Aorta (tissue), 5 donors: ENCODE results near the gene RIPOR3. TPM values are rescaled to one million over a fixed set of nuclear protein-coding genes. Genes with fewer than 3 reads are reported as not detected.
A peak's percentile ranks its signal among the peaks of the same experiment; 100 is the strongest.
"Not testable (repeated sequence)": the region's sequence is repeated elsewhere in the genome, so short reads cannot be mapped to it uniquely, and the experiment has no call there.

Experiments
- ATAC-seq: fragments of 200-7000 bp; cut with Tn5 transposase; one replicate; pipeline ENCODE4 v1.9.1; 2022; ENCODE audit warnings: moderate library complexity; ENCODE audit not compliant: low FRiP score
- DNase-seq, 2 donors: peaks; one replicate each; pipeline ENCODE4 v3.0.0-alpha.2; 2020
- H3K27ac ChIP-seq, 2 donors: one replicate each; pipeline ENCODE4 v1.5.1; 2013; ENCODE audit warnings: low read length in 2 of 2, mild to moderate bottlenecking in 2 of 2, moderate library complexity in 2 of 2, control low read depth in 1 of 2, inconsistent platforms in 1 of 2, low read depth in 1 of 2
- H3K27me3 ChIP-seq, 2 donors: one replicate each; pipeline ENCODE4 v1.6.1; 2013; ENCODE audit warnings: control low read depth in 1 of 2, low read length in 1 of 2, mild to moderate bottlenecking in 1 of 2, moderate library complexity in 1 of 2; ENCODE audit not compliant: insufficient read depth in 2 of 2, control insufficient read depth in 1 of 2
- H3K36me3 ChIP-seq, 2 donors: one replicate each; pipeline ENCODE4 v1.6.1; 2013; ENCODE audit warnings: control low read depth in 1 of 2, low read length in 1 of 2, mild to moderate bottlenecking in 1 of 2; ENCODE audit not compliant: insufficient read depth in 2 of 2, control insufficient read depth in 1 of 2
- H3K4me1 ChIP-seq, 2 donors: one replicate each; pipeline ENCODE4 v1.6.1; 2013; ENCODE audit warnings: low read length in 2 of 2, control low read depth in 1 of 2, mild to moderate bottlenecking in 1 of 2, moderate library complexity in 1 of 2; ENCODE audit not compliant: insufficient read depth in 2 of 2, control insufficient read depth in 1 of 2
- H3K4me3 ChIP-seq, 2 donors: one replicate each; pipeline ENCODE4 v1.5.1; 2013; ENCODE audit warnings: low read length in 2 of 2, control low read depth in 1 of 2, mild to moderate bottlenecking in 1 of 2
- H3K9me3 ChIP-seq: one replicate; pipeline ENCODE4 v1.6.1; 2013; ENCODE audit warnings: mild to moderate bottlenecking, low read length; ENCODE audit not compliant: control insufficient read depth
- WGBS, 2 donors: extraction: QIAGEN DNeasy Blood & Tissue Kit; methylation state at CpG; one replicate each; pipeline ENCODE4 v1.1.7; 2013; 5-methylcytosine and 5-hydroxymethylcytosine counted together
- intact Hi-C, 2 donors: fragments of 100-400 bp; cut with DNase I; formaldehyde crosslinking; loops; one replicate each; pipeline versions ENCODE4 v1.14.2 to v1.15.0; 2022
- polyA plus RNA-seq, 2 donors: library from polyadenylated mRNA; stranded (reverse); fragments of 200-250 nt; gene quantifications; one replicate each; pipeline ENCODE4 v1.2.3, GENCODE V29; 2013
- total RNA-seq, 2 donors: library from RNA; stranded (reverse); fragmentation: NEBNext Ultra II Directional; extraction: Animal tissue kit (Norgen Biotek cat#: 25700); gene quantifications; one replicate each; pipeline ENCODE4 v1.2.1, GENCODE V29; 2021
- donor health status: healthy with polysubstance abuse.
- donor health status: Bipolar disorder and iron deficiency.
- donor health status: DM: no; HTN: no; CAD: no.
- donor health status: DM: no; HTN: no; CAD: no.
- donor health status: DM: yes; HTN: yes; CAD: no.

Gene RIPOR3
- total and polyA plus RNA-seq, 4 donors: 0.23 to 8.0 (median 2.3) TPM

GRCh38 chr20:50710492-50711063 is 19.2 kb upstream of the RIPOR3 start:
- Histone ChIP-seq H3K36me3 (no peaks in the 10 kb centered on the region), H3K27ac (no peak overlapping the region), H3K27me3 (no peaks in the 10 kb centered on the region), H3K4me1 (no peaks in the 10 kb centered on the region), H3K9me3 (no peaks in the 10 kb centered on the region), H3K4me3 (no peak overlapping the region)
- intact Hi-C loops: loop anchor here in 1 of 2 donors (5.0 kb wide), 1 partner anchor 83 kb away; no protein-coding TSS in a partner anchor
- DNase-seq: peak in 1 of 2 donors; percentile 23
- 54 to 56% methylated on average over 9 of the region's 9 CpGs for WGBS, 2 donors
- no peak for ATAC-seq

GRCh38 chr20:50709636-50709973 is 18.3 kb upstream of the RIPOR3 start:
- Histone ChIP-seq H3K36me3 (no peaks in the 10 kb centered on the region), H3K4me3 (no peak overlapping the region), H3K27ac (no peak overlapping the region), H3K9me3 (no peaks in the 10 kb centered on the region), H3K27me3 (no peaks in the 10 kb centered on the region), H3K4me1 (no peaks in the 10 kb centered on the region)
- WGBS, 2 donors: 62 to 71% methylated on average over 5 of the region's 5 CpGs
- peak in 1 of 2 donors; percentile 16 for DNase-seq
- ATAC-seq: no peak
- intact Hi-C loops: no loop called here

GRCh38 chr20:50708845-50709635 is 17.7 kb upstream of the RIPOR3 start:
- WGBS, 2 donors: 52 to 62% methylated on average over 8 of the region's 8 CpGs

GRCh38 chr20:50704971-50705370 is 13.6 kb upstream of the RIPOR3 start:
- Histone ChIP-seq H3K36me3 (no peaks in the 10 kb centered on the region), H3K27ac (no peak overlapping the region), H3K4me3 (no peak overlapping the region), H3K9me3 (no peaks in the 10 kb centered on the region), H3K27me3 (no peaks in the 10 kb centered on the region), H3K4me1 (no peaks in the 10 kb centered on the region)
- ATAC-seq: no peak
- DNase-seq: no peak
- 93 to 94% methylated on average over 1 of the region's 1 CpG for WGBS, 2 donors
- intact Hi-C loops: no loop called here

More at GRCh38 chr20:50708845-50709635, 17.7 kb upstream of the RIPOR3 start:
- Histone ChIP-seq H3K4me1 (no peaks in the 10 kb centered on the region), H3K27ac (no peak overlapping the region), H3K4me3 (no peak overlapping the region), H3K9me3 (no peaks in the 10 kb centered on the region), H3K27me3 (no peaks in the 10 kb centered on the region), H3K36me3 (no peaks in the 10 kb centered on the region)
- DNase-seq (no peak), ATAC-seq (no peak)
- intact Hi-C loops: no loop called here

GRCh38 chr20:50704514-50704913 is 13.2 kb upstream of the RIPOR3 start:
- no peak for ATAC-seq
- no peak overlapping the region for H3K27ac ChIP-seq
- intact Hi-C loops: no loop called here
- no peaks in the 10 kb centered on the region for H3K4me1 ChIP-seq
- H3K36me3 ChIP-seq: no peaks in the 10 kb centered on the region
- no peak overlapping the region for H3K4me3 ChIP-seq
- 83 to 84% methylated on average over 4 of the region's 4 CpGs for WGBS, 2 donors
- H3K9me3 ChIP-seq: no peaks in the 10 kb centered on the region
- no peaks in the 10 kb centered on the region for H3K27me3 ChIP-seq
- DNase-seq: no peak

GRCh38 chr20:50703651-50704438 is 12.5 kb upstream of the RIPOR3 start:
- H3K36me3 ChIP-seq, H3K27ac ChIP-seq, H3K4me3 ChIP-seq, H3K27me3 ChIP-seq, ATAC-seq, H3K9me3 ChIP-seq, DNase-seq, intact Hi-C loops, H3K4me1 ChIP-seq: not testable (repeated sequence)
- 89 to 90% methylated on average over 9 of the region's 9 CpGs for WGBS, 2 donors

GRCh38 chr20:50701041-50701963 is 10.0 kb upstream of the RIPOR3 start:
- DNase-seq (no peak), ATAC-seq (no peak)
- intact Hi-C loops: no loop called here
- H3K27me3 ChIP-seq: no peaks in the 10 kb centered on the region
- no peaks in the 10 kb centered on the region for H3K36me3 ChIP-seq
- 81 to 82% methylated on average over 11 of the region's 11 CpGs for WGBS, 2 donors
- no peak overlapping the region for H3K27ac ChIP-seq
- H3K4me1 ChIP-seq: no peaks in the 10 kb centered on the region
- no peak overlapping the region for H3K4me3 ChIP-seq
- no peaks in the 10 kb centered on the region for H3K9me3 ChIP-seq

GRCh38 chr20:50699688-50700087 is 8.3 kb upstream of the RIPOR3 start:
- DNase-seq (no peak), ATAC-seq (no peak)
- no peak overlapping the region for H3K4me3 ChIP-seq
- intact Hi-C loops: no loop called here
- H3K36me3 ChIP-seq: no peaks in the 10 kb centered on the region
- no peaks in the 10 kb centered on the region for H3K9me3 ChIP-seq
- no peak overlapping the region for H3K27ac ChIP-seq
- no peaks in the 10 kb centered on the region for H3K27me3 ChIP-seq
- H3K4me1 ChIP-seq: no peaks in the 10 kb centered on the region
- WGBS, 2 donors: 96% methylated on average over 5 of the region's 5 CpGs
